NB4 (cell line): ENCODE results near the gene FAM163B.

ENCODE experiments used
- DNase-seq: peaks from one replicate; pipeline ENCODE4 v3.0.0; 2010; ENCODE audit warnings: low read depth
- H3K4me3 ChIP-seq: one replicate; pipeline ENCODE4 v1.5.1; 2011; ENCODE audit warnings: mild to moderate bottlenecking, low read depth, low read length, moderate library complexity
- MAX ChIP-seq: IDR thresholded peaks from 2 replicates; pipeline ENCODE4 v1.6.1; 2011; ENCODE audit warnings: low read depth, low read length
- MYC ChIP-seq: IDR thresholded peaks from 2 replicates; pipeline ENCODE4 v1.6.1; 2011; ENCODE audit warnings: low read depth, low read length
- POLR2A ChIP-seq: IDR thresholded peaks from 2 replicates; pipeline ENCODE4 v1.6.1; 2011; ENCODE audit warnings: mild to moderate bottlenecking; ENCODE audit not compliant: insufficient read length; ENCODE audit errors: extremely low read depth
- TF ChIP-seq, protein P1 (sequence below): IDR thresholded peaks from one replicate; pipeline ENCODE4 v1.5.1; 2012; ENCODE audit warnings: low read depth, low read length

FAM163B gene

GRCh38 chr9:133570691-133571080 is 38.5 kb downstream of the FAM163B start:
- no peak for TF ChIP-seq POLR2A
- TF ChIP-seq, protein P1, sequence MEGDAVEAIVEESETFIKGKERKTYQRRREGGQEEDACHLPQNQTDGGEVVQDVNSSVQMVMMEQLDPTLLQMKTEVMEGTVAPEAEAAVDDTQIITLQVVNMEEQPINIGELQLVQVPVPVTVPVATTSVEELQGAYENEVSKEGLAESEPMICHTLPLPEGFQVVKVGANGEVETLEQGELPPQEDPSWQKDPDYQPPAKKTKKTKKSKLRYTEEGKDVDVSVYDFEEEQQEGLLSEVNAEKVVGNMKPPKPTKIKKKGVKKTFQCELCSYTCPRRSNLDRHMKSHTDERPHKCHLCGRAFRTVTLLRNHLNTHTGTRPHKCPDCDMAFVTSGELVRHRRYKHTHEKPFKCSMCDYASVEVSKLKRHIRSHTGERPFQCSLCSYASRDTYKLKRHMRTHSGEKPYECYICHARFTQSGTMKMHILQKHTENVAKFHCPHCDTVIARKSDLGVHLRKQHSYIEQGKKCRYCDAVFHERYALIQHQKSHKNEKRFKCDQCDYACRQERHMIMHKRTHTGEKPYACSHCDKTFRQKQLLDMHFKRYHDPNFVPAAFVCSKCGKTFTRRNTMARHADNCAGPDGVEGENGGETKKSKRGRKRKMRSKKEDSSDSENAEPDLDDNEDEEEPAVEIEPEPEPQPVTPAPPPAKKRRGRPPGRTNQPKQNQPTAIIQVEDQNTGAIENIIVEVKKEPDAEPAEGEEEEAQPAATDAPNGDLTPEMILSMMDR, result no peak
- TF ChIP-seq MYC, result no peak
- no peak for TF ChIP-seq MAX
- DNase-seq, result no peak
- no peak overlapping the region for H3K4me3 ChIP-seq

DNA sequence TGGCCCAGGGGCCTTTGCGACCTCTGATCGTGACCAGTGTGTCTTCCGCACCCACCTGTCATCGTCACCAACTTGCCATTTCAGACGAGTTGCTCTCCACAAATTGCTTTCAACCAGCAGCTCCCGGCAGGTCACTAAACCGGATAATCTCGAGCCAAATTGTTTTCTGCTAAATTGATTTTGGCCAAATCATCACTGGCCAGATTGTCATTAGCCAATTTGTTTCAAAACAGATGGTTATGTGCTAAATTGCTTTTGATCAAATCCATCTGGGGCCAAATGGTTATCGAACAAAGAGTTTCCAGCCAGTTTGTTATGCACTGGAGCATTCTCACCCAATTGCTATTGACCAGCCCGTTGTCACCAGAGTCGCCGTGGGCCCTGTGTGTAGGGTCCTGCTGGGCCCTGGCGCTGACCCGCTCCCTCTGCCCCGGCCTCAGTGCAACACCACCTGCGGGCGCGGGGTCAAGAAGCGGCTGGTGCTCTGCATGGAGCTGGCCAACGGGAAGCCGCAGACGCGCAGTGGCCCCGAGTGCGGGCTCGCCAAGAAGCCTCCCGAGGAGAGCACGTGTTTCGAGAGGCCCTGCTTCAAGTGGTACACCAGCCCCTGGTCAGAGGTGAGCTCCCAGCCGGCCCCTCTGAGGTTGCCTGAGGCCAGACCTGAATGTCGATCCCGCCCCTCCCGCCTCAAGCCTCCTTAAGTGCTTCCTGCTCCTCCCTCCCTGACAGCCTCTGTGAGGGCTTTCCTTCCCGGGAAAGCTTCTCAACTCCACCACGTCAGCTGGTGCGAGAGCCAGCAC is 39.1 kb downstream of the FAM163B start:
- DNase-seq, result no peak
- no peak overlapping the region for H3K4me3 ChIP-seq

DNA sequence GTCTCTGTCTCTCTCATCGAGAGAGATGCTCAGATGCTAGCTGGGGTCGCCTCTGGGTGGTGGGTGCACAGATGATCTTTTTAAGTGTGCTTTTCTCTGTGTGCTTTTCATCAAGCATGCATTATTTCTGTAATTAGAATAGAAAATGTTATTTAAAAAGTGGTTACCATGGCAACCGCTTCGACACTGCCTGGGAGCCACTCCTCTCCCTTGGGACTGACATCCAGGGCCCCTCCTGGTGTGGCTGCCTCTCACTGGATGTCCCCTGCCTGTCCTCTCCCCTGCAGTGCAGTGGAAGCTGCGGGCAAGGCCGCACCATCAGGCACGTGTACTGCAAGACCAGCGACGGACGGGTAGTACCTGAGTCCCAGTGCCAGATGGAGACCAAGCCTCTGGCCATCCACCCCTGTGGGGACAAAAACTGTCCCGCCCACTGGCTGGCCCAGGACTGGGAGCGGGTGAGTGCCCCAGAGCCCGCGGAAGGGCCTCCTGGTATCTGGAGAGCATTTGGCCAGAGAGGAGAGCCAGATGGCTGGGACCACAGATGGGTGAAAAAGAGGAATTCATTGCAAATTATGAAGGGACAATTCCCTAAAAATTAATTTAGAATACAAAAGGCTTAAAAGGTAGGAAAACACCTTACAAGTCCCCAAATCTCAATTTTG is 39.9 kb downstream of the FAM163B start:
- no peak overlapping the region for H3K4me3 ChIP-seq
- no peak for DNase-seq
- TF ChIP-seq MAX, result no peak
- TF ChIP-seq POLR2A, result no peak

More for the DNA sequence above, 39.1 kb downstream of the FAM163B start:
- no peak for TF ChIP-seq MYC
- no peak for TF ChIP-seq MAX
- TF ChIP-seq POLR2A, result no peak

DNA sequence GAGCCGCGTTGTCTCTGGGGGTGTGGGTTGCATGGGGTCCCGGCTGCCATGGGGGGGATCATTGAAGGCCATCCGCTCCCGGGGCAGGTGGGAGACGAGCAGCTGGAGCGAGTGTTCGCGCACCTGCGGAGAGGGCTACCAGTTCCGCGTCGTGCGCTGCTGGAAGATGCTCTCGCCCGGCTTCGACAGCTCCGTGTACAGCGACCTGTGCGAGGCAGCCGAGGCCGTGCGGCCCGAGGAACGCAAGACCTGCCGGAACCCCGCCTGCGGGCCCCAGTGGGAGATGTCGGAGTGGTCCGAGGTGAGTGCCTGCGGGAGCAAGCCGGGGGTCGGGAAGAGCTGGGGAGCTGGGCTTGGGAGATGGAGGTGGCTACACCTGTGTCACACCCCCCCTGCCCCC is 41.0 kb downstream of the FAM163B start:
- DNase-seq, result no peak
- H3K4me3 ChIP-seq, result no peak overlapping the region
- TF ChIP-seq POLR2A (no peak), MAX (no peak), MYC (no peak)
- TF ChIP-seq, protein P1, result no peak

DNA sequence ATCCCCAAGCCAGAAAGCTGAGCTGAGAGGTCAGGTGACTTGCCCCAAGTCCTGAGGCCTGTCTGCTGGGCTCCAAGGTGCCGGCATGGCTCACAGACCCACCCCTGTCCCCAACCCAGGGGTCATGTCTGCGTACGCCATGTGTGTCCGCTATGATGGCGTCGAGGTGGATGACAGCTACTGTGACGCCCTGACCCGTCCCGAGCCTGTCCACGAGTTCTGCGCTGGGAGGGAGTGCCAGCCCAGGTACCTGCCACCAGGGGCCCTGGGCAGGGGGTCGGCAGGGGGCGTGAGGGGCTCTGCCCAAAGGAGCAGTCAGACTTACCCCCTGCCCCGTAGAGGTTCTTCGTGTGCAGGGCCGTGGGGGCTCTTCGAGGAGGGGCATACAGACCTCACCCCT is 42.4 kb downstream of the FAM163B start:
- no peak for TF ChIP-seq MYC
- TF ChIP-seq, protein P1, result no peak
- TF ChIP-seq MAX, result no peak
- TF ChIP-seq POLR2A, result no peak
- no peak for DNase-seq
- H3K4me3 ChIP-seq, result no peak overlapping the region

DNA sequence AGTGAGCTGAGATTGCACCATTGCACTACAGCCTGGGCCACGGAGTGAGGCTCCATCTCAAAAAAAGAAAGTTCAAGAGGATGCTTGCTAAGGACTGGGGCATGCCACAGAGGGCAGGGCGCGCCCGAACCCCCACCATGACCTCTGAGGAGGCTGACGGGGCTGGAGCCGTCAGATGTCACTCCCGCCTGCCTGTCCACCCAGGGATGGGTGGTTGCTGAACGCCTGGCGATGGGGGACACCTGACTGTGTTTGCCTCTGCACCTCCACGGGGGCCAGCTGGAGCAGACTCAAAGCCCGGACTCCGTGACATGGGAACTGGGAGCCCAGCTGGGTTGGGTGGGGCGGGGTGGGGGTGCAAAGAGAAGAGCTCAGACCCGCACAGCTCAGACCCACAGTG is 42.8 kb downstream of the FAM163B start:
- no peak for DNase-seq
- H3K4me3 ChIP-seq, result no peak overlapping the region
- TF ChIP-seq MYC (no peak), POLR2A (no peak), MAX (no peak)
- TF ChIP-seq, protein P1, result no peak
